Stimulated activated CD4-positive, alpha-beta T cell treated with anti-CD3 and anti-CD28 coated beads, Interleukin-4, amount 100 ng/mL, for 48 hours (primary cell): ENCODE results near the gene ZNF397.
"Not testable (repeated sequence)": the region's sequence is repeated elsewhere in the genome, so short reads cannot be mapped to it uniquely, and the experiment has no call there.

ENCODE experiments used
- DNase-seq, 2 donors: peaks; one replicate each; pipeline ENCODE4 v3.0.0-alpha.2; 2020; ENCODE audit warnings: low read depth in 2 of 2

Gene ZNF397

GRCh38 chr18:35240664-35241447 is at the start of gene ZNF397:
ZNF397 (plus strand) TSS chr18:35241034; CDS start chr18:35242471, 1,437 bp downstream.
- DNase-seq, result peak; percentile 95 to 97

GRCh38 chr18:35191698-35192025 is 49.2 kb upstream of the ZNF397 start:
- DNase-seq, result no peak

- DNase-seq, result no peak
Observed at GRCh38 chr18:35192415-35192814, 48.4 kb upstream of the ZNF397 start.

- DNase-seq, result no peak
Observed at GRCh38 chr18:35193316-35193715, 47.5 kb upstream of the ZNF397 start.

- DNase-seq, result no peak
Observed at GRCh38 chr18:35197296-35197695, 43.5 kb upstream of the ZNF397 start.

- DNase-seq, result no peak
Observed at GRCh38 chr18:35201256-35201931, 39.4 kb upstream of the ZNF397 start.

GRCh38 chr18:35203067-35203466 is 37.8 kb upstream of the ZNF397 start:
- DNase-seq, result no peak

GRCh38 chr18:35205199-35205712 is 35.6 kb upstream of the ZNF397 start:
- no peak for DNase-seq

GRCh38 chr18:35205746-35206458 is 34.9 kb upstream of the ZNF397 start:
- not testable (repeated sequence) for DNase-seq

GRCh38 chr18:35215026-35215425 is 25.8 kb upstream of the ZNF397 start:
- DNase-seq, result no peak

- not testable (repeated sequence) for DNase-seq
Observed at GRCh38 chr18:35216611-35217010, 24.2 kb upstream of the ZNF397 start.

- not testable (repeated sequence) for DNase-seq
Observed at GRCh38 chr18:35219331-35219730, 21.5 kb upstream of the ZNF397 start.

GRCh38 chr18:35220424-35220823 is 20.4 kb upstream of the ZNF397 start:
- no peak for DNase-seq

GRCh38 chr18:35223797-35224196 is 17.0 kb upstream of the ZNF397 start:
- no peak for DNase-seq

GRCh38 chr18:35227254-35227653 is 13.6 kb upstream of the ZNF397 start:
- no peak for DNase-seq

- peak; percentile 60 to 70 for DNase-seq
Observed at GRCh38 chr18:35231052-35231451, 9.8 kb upstream of the ZNF397 start.

- DNase-seq, result no peak
Observed at GRCh38 chr18:35236571-35237363, 4.1 kb upstream of the ZNF397 start.

- DNase-seq, result no peak
Observed at GRCh38 chr18:35239314-35239713, 1.5 kb upstream of the ZNF397 start.

GRCh38 chr18:35241448-35241804 is 592 bp downstream of the ZNF397 start:
- no peak for DNase-seq

- DNase-seq, result no peak
Observed at GRCh38 chr18:35242426-35242825, 1.6 kb downstream of the ZNF397 start.

GRCh38 chr18:35244671-35245070 is 3.8 kb downstream of the ZNF397 start:
- no peak for DNase-seq
